ENCODE results near the gene ITGAV. TPM values are rescaled to one million over a fixed set of nuclear protein-coding genes. Genes with fewer than 3 reads are reported as not detected.

Gene ITGAV
- total RNA-seq, 1 donor from 2014 or later: 37.5 TPM

DNA sequence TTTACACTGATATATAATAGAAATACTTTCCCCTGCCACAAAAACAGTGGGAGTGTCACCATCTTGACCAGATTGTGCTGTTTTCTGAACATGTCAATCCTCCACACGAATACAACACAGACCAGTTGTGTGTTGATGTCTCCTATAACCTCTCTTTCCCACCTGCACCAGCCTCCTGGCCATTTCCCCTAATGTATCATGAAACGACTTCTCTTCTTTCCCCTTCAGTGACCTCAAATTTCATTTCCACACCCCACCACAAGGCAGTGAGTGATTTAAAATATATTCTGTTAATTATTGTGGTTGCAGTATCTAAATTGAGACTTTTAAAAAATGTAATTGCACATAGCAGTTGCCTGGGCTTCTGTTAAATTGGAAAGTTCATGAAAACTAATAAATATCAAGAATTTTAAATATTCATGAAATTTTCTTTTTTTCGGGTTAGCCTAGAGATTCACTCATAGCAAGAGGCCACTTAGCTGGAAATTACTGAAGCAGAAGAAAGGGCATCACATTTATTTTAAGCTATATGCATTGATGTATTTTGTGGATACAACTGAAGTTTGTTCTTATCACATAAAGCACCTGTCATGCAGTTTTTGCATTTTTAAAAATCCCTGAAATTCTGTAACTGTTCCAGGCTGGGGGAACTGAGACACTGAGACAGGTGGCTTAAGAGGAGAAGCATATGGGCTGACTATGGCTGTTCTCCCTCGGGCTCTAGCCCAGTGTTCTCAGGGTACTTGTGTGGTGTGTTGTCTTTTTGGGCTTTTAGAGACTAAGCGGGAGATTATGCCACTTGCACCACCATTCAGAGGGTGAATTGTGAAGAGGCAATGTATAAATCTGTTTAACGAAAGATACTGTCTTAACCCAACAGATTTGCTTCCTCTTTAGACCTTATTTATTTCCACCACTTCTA, 119.9 kb downstream of the ITGAV start:
- FAIRE-seq (no peak), DNase-seq (ENCODE audit: low spot score in 2 of 2) (no peak)

DNA sequence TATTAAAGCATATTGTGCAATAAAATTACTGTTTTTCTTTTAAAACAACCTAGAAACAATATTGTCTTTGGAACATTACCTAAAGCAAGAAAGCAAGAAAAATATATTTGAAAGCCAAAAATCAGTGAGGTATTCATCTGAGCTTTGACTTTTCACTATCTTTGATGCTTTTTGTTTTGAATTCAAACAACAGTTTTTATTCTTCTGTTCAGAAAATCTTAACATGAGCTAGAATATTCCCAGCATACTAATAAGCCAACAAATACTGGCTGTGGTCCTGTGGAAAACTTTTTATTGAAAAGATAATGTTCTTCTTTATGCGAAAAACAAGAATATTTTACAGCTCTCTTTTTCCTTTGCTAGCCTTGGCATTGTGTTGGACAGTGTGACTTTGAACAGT, 123.8 kb downstream of the ITGAV start:
- peak; percentile 34 for FAIRE-seq
- DNase-seq (ENCODE audit: low spot score in 2 of 2): no peak

DNA sequence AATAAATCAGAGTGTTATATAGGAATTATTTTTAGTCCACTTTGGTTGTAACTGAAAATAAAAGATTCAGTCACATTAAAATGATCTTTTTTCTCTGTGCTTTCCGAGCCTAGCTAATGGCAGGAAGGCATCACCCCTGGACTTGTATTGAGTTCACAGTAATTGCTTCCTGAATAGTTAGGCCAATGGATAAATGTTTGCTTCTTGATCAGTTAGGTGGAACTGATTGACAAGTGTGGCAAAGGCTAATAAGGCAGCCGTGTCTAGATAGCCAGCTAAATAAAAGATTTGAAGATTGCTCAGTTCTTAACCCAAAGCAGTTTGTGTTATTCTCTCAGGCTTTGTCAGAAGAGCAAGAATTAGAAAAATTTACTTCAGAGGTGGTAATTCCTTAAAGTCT, 124.8 kb downstream of the ITGAV start:
- DNase-seq (ENCODE audit: low spot score in 2 of 2): no peak
- no peak for FAIRE-seq

DNA sequence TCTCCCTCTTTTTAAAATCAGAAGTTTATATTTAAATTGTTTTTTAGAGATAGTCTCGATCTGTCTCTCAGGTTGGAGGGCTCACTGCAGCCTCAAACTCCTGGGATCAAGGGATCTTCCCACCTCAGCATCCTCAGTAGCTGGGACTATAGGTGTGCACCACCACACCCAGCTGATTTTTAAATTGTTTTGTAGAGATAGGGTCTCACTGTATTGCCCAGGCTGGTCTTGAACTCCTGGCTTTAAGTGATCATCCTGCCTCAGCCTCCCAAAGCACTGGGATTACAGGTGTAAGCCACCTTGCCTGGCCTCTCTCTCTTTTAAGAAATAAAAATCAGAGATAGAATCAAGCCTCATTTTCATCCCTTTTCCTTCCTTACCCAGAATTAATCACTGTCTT, 126.1 kb downstream of the ITGAV start:
- FAIRE-seq (no peak), DNase-seq (ENCODE audit: low spot score in 2 of 2) (no peak)

GRCh38 chr2:186716899-186717298, 127.0 kb downstream of the ITGAV start:
- FAIRE-seq (no peak), DNase-seq (ENCODE audit: low spot score in 2 of 2) (no peak)

- no peak for DNase-seq (ENCODE audit: low spot score in 2 of 2)
- FAIRE-seq: no peak
Measured at GRCh38 chr2:186717320-186718007, 127.6 kb downstream of the ITGAV start.

DNA sequence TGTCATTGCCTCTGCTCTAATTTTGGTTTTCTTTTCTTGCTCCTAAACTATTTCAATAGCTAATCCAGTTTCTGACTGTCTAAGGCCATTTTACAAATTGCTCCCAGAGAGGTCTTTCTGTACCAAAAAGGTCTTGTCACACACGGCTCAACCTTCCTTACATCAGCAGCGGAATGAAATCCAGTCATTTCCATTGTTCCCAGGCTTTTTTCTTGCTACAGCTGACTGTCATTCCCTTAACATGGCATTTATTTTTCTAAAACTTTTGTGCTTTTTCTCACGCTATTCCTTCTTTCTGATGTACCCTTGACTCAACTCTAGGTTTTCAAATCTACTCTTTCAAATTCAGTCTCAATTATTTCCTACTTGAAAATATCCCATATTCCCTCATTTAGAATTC, 128.3 kb downstream of the ITGAV start:
- DNase-seq (ENCODE audit: low spot score in 2 of 2) (no peak), FAIRE-seq (no peak)

DNA sequence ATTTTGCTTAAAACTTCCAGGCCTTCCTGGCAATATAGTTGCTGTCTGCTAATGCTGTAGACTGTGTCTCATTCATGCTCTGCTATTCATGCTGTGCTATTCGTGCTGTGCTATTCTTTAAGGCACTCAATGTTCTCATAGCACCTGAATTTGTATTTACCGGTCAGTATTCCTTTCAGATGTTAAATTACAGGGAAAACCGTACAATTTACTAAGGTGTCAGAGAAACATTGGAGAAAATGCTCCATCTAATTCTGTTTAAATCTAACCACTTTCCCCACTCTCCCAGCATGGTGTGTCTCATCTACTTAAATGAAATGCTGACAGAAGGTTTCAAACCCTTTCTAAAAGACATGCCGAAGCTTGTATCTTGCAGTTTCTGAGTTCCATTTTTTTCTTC, 129.0 kb downstream of the ITGAV start:
- no peak for FAIRE-seq

DNA sequence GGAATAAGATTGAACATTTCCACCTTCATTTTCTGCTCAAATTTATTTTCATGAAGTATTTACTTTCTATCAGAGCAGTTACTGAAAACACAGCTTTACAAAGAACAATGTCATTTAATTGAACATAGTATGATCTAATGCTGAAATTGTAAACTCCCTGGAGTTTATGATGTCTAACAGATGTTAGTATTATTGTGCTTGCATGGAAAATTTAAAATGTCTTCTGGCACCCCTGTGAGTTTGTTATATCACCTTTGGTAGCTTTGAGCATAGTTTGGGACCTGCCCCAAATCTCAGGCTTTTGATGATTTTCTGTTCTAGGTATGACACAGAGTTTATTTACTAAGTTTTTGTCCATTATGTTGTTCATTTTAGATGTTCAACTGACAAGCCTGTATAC, 132.1 kb downstream of the ITGAV start:
- FAIRE-seq (no peak), DNase-seq (ENCODE audit: low spot score in 2 of 2) (no peak)

More for the DNA sequence above, 129.0 kb downstream of the ITGAV start:
- no peak for DNase-seq (ENCODE audit: low spot score in 2 of 2)

DNA sequence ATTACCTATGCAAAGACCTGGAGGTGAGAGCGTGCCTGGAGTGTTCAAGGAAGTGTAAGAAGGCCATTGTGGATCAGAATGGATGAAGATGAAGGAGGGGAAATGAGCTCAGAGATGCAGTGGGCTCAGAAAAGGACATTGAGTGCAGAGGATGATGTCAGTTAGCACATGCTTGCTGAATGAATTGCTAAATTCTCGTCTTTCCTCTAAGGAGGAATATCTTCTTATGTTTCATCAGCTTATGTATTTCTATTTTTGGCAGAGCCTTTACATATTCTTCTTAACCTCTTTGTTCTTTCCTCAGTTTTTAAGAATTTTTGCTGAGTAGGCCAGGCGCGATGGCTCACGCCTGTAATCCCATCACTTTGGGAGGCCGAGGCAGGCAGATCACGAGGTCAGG, 134.9 kb downstream of the ITGAV start:
- DNase-seq (ENCODE audit: low spot score in 2 of 2) (no peak), FAIRE-seq (no peak)

GRCh38 chr2:186725783-186726182, 135.9 kb downstream of the ITGAV start:
- FAIRE-seq: peak; percentile 28
- DNase-seq (ENCODE audit: low spot score in 2 of 2): no peak

- FAIRE-seq: no peak
- no peak for DNase-seq (ENCODE audit: low spot score in 2 of 2)
Measured at GRCh38 chr2:186726938-186727337, 137.1 kb downstream of the ITGAV start.

DNA sequence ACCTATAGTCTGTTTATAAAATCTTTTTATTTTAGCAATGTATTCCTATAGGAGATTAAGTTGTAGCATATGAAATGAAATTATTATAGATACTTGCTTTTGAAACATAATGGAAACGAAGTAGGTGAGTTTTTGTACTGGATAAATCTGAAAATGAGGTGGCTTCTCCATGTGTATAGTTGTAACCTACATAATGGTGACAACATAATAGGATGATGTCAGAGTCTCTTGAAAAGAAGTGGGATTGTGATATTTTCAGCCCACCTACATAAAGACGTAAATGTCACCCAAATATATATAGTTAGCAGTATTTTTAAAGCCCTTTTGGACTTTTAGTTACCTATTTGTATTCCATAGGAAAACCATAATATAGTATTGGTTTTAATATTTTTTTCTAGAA, 138.8 kb downstream of the ITGAV start:
- FAIRE-seq: no peak
- DNase-seq (ENCODE audit: low spot score in 2 of 2): no peak

Other genes with a start within 250 kb of the ITGAV start
- 63.2 TPM for gene ZC3H15, start 103.8 kb upstream of the ITGAV start, total RNA-seq
- 183 TPM for gene FAM171B, start 104.0 kb downstream of the ITGAV start, total RNA-seq